GM12801 (cell line): ENCODE measurements around the gene RNF144B.

Experiments
- TF ChIP-seq, protein P1 (sequence below): IDR thresholded peaks from one replicate; pipeline ENCODE4 v1.5.1; 2011; ENCODE audit warnings: control low read depth; ENCODE audit not compliant: insufficient read length; ENCODE audit errors: extremely low read depth

The RNF144B gene

GRCh38 chr6:18447552-18447951, 60.4 kb downstream of the RNF144B start:
- TF ChIP-seq, protein P1, sequence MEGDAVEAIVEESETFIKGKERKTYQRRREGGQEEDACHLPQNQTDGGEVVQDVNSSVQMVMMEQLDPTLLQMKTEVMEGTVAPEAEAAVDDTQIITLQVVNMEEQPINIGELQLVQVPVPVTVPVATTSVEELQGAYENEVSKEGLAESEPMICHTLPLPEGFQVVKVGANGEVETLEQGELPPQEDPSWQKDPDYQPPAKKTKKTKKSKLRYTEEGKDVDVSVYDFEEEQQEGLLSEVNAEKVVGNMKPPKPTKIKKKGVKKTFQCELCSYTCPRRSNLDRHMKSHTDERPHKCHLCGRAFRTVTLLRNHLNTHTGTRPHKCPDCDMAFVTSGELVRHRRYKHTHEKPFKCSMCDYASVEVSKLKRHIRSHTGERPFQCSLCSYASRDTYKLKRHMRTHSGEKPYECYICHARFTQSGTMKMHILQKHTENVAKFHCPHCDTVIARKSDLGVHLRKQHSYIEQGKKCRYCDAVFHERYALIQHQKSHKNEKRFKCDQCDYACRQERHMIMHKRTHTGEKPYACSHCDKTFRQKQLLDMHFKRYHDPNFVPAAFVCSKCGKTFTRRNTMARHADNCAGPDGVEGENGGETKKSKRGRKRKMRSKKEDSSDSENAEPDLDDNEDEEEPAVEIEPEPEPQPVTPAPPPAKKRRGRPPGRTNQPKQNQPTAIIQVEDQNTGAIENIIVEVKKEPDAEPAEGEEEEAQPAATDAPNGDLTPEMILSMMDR, result no peak

DNA sequence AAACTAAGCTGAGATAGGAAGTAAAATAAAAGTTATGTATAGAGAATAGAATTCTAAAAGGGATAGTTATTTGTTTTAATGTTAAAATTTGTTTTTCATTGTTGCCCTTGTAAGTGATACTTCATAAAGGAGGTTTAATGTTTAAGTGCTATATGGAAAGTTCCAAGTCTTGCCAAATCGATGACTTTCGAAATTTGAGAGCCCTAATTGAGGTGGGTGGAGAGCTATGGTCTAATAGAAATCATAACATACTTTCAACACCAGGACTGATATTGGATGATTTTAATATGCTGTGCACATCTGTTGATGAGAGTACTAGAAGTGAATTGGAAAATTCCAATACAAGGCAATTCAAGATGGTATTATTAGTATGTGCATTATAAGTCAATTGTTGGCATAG, 64.6 kb downstream of the RNF144B start:
- TF ChIP-seq, protein P1, result no peak

- TF ChIP-seq, protein P1, result no peak
Observed at GRCh38 chr6:18454446-18454845, 67.3 kb downstream of the RNF144B start.

GRCh38 chr6:18457065-18457737, 70.1 kb downstream of the RNF144B start:
- TF ChIP-seq, protein P1, result no peak

GRCh38 chr6:18463429-18463828, 76.3 kb downstream of the RNF144B start:
- TF ChIP-seq, protein P1, result no peak

GRCh38 chr6:18464176-18464575, 77.0 kb downstream of the RNF144B start:
- TF ChIP-seq, protein P1, result no peak

GRCh38 chr6:18465410-18466154, 78.4 kb downstream of the RNF144B start:
- TF ChIP-seq, protein P1, result no peak
